Anterior cingulate cortex (tissue), 58 donors: ENCODE data around the gene GASK1A.

Experiments used
- DNase-seq, 58 donors: peaks; one replicate each; lab custom pipeline; 2025; lab: John Stamatoyannopoulos, UW

The GASK1A gene

DNA sequence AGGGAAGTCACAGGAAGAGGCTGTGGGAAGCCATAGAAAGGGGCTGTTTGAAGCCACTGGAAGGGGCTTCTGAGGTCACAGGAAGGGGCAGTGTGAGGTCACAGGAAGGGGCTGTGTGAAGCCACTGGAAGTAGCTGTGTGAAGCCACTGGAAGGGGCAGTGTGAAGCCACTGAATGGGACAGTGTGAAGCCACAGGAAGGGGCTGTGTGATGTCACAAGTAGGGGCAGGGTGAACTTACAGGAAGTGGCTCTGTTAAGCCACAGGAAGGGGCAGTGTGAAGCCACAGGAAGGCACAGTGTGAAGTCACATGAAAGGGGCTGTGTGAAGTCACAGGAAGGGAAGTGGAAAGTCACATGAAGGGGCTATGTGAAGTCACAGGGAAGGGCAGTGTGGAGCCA is 33.1 kb downstream of the GASK1A start:
- DNase-seq, result no peak

DNA sequence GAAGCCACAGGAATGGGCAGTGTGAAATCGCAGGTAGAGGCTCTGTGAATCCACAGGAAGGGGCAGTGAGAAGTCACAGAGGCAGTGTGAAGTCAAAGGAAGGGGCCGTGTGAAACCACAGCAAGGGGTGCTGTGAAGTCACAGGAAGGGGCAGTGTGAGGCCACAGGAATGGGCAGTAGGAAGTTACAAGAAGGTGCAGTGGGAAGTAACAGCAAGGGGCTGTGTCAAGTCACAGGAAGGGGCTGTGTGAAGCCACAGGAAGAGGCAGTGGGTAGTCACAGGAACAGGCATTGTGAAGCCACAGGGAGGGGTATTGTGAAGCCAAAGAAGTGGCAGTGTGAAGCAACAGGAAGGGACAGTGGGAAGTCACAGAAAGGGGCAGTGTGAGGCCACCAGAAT is 34.1 kb downstream of the GASK1A start:
- no peak for DNase-seq

DNA sequence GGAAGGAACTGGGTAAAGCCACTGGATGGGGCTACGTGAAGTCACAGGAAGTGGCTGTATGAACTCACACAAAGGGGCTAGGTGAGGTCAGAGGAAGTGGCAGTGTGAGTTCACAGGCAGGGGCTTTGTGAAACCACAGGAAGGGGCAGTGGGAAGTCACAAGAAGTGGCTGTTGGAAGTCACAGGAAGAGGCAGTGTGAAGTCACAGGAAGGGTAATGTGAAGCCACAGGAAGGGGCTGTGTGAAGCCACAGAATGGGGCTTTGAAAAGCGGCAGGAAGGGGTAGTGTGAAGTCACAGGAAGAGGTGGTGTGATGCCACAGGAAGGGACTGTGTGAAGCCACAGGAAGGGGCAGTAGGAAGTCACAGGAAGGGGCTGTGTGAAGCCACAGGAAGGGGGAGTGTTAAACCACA is 34.6 kb downstream of the GASK1A start:
- no peak for DNase-seq

DNA sequence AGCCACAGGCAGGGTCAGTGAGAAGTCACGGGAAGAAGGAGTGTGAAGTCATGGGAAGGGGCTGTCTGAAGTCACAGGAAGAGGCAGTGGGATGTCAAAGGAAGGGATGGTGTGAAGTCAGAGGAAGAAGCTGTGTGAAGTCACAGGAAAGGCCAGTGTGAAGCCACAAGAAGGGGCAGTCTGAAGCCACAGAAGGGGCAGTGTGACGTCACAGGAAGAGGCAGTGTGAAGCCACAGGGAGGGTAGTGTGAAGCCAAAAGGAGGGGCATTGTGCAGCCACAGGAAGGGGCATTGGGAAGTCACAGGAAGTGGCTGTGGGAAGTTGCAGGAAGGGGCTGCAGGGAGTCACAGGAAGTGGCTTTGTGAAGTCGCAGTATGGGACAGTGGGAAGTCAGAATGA is 35.1 kb downstream of the GASK1A start:
- DNase-seq, result no peak

DNA sequence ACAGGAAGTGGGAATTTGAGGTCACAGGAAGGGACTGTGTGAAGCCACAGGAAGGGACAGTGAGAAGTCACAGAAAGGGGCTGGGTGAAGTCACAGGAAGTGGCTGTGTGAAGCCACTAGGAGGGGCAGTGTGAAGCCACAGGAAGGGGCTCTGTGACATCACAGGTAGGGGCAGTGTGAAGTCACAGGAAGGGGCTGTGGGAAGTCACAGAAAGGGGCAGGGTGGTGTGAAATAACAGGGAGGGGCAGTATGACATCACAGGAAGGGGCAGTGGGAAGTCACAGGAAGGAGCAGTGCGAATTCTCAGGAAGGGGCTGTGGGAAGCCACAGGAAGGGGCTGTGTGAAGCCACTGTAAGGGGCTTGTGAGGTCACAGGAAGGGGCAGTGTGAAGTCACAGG is 35.8 kb downstream of the GASK1A start:
- DNase-seq, result no peak

DNA sequence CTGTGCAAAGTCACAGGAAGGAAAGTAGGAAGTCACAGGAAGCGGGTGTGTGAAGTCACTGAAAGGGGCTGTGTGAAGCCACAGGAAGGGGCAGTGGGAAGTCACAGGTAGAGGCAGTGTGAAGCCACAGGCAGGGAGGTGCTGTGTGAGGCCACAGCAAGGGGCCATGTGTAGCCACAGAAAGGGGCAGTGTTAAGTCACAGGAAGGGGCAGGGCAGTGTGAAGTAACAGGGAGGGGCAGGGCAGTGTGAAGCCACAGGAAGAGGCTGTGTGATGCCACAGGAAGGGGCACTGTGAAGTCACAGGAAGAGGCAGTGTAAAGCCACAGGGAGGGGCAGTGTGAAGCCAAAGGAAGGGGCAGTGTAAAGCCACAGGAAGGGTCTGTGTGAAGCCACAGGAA is 36.5 kb downstream of the GASK1A start:
- DNase-seq, result no peak

DNA sequence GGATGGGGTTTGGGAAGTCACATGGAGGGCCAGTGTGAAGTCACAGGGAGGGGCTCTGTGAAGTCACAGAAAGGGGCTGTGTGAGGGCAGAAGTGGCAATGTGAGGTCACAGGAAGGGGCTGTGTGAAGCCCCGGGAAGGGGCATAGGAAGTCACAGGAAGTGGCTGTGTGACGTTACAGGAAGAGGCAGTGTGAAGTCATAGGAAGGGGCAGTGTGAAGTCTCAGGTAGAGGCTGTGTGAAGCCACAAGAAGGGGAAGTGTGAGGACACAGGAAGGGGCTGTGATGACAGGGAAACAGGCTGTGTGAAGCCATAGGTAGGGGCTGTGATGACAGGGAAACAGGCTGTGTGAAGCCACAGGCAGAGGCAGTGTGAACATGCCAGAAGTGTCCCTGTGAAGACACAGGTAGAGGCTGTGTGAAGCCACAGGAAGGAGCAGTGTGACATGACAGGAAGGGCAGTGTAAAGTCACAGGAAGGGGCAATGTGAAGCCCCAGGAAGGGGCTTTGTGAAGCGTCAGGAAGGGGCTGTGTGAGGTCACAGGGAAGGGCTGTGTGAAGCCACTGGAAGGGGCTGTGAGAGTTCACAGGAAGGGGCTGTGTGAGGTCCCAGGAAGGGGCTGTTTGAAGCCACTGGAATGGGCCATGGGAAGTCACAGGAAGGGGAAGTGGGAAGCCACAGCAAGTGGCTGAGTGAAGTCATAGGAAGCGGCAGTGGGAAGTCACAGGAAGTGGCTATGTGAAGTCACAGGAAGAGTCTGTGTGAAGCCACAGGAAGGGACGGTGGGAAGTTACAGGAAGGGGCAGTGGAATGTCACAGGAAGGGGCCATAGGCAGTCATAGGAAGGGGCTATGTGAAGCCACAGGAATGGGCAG is 37.1 kb downstream of the GASK1A start:
- DNase-seq, result no peak

DNA sequence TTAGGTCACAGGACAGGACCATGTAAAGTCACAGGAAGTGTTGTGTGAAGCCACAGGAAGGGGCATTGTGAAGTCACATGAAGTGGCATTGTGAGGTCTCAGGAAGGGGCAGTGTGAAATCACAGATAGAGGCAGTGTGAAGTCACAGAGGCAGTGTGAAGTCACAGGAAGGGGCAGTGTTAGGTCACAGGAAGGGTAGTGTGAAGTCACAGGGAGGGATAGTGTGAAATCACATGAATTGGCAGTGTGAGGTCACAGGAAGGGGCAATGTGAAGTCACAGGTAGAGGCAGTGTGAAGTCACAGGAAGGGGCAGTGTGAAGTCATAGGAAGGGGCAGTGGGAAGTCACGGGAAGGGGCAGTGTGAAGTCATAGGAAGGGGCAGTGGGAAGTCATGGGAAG is 37.9 kb downstream of the GASK1A start:
- DNase-seq, result no peak

DNA sequence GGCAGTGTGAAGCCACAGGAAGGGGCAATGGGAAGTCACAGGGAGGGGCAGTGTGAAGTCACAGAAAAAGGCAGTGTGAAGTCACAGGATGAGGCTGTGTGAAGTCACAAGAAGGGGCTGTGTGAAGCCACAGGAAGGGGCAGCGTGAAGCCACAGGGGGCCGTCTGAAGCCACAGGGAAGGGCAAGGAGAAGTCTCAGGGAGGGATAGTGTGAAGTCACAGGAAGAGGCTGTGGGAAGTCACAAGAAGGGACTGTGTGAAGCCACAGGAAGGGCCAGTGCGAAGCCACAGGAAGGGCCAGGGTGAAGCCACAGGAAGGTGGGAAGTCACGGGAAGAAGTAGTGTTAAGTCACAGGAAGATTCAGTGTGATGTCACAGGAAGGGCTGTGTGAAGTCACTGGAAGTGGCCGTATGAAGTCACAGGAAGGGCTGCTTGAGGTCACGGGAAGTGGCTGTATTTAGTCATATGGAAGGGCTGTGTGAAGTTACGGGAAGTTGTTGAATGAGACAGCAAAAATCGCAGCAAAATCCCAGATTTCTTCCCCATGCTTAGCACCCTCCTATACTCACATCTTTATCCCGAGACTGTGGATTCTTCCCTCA is 38.6 kb downstream of the GASK1A start:
- DNase-seq, result no peak

DNA sequence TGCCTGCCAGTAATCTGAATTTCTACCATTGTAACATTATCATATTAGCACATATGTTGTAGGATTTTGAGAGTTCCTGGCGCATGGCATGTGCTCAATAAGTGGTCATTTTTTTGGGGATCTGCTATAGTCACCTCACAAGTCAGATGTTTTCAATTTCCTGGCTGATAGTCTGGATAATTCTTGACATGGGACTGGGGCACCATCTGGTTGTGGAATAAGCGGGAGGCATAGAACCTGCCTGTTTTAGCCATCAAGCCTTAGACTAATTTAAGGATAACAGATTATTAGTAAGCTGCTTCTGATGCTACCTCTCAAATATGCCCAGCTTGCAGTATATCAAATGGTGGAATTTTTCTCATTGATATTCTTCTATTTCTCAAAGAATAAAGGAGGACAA is 39.1 kb downstream of the GASK1A start:
- DNase-seq, result no peak

DNA sequence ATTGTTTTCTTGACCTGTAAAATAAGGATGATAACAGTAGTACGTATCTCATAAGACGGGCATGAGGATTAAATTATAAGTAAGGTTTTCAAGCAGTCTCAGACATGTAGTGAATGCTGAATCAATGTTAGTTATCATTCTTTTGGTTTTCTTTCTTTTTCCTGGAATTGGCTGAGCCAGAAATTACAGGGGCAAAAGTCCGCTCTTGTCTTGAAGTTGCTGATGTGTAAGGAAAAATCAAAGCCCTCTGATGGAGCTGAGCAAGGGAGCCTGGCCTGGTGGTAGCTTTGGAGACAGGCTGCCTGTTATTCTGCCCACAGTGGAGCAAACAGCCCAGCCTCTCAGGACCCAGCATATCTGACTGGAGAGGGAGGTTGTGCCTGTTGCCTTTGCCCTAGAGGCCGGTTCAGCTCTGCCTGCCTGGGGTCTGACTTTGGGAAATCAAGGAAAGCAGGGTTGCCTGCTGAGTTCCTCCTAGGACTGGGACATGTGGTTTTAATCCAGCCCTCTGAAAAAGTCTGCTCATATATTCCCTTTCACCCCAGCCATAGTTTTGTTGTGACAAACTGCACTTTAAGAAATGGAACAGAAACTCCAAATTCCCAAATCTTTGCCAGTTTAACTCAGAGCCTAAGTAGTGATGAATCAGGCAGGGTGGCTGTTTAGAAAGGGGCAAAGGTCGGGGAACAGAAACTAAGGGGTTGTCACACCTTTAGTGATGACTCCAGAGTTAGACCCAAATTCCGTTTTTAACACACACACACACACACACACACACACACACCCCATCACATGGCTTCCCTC is 40.1 kb downstream of the GASK1A start:
- no peak for DNase-seq

DNA sequence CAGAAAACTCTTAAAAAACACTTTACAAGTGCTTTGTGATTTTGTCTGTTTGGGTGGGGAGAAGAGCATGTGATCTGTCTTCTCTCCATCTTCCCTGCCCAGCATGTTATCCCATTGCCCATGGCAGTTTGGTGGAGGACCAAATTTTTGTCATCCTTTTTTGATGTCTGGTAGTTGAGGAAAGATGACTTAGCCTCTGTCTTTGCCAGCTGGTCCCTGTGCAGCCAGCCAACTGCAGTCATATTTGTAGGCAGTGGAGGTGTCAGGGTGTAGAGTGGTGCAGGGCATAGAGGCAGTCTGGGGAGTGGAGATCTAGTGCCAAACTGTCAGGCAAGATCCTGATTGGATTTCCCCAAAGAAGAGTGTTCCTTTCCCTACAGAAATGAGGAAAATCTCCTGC is 40.7 kb downstream of the GASK1A start:
- DNase-seq, result peak in 1 of 58 donors; percentile 11

DNA sequence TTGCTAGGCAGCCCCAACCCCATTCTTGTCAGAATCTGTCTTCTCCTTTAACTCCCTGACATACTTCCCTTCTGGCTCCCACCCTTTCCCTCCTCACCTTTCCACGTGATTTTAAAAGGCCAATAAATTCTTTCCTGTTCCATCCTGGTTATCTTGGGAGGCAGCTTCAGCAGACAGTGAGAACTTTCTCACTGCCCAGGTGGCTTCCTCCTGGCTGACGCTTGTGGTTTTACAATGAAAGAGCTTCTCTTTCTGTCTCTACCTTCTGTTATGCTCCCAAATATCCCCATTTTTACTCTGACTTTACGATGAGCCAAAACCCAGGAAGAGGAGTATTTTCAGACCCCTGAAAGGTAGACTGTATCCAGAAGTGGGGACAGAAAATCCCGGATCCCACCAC is 42.1 kb downstream of the GASK1A start:
- no peak for DNase-seq

DNA sequence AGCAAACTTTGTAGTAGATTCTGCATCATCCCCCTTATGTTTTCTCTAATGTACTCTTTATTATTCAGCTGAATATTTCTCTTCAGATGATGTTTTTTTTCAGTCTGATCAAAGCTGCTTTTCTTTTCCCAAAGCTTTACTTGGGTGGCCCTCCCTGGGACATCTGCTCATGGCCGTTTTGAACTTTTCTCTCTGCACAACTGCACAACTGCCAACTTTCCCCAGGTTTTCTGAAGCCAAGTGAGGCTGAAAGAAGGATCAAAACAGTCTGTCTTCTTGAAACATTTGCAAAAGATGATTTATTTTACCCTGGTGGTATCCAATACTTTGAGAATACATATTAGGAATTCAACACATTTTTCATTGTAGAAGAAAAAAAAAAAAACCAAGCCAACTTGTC is 43.0 kb downstream of the GASK1A start:
- DNase-seq, result peak in 1 of 58 donors; percentile 4

DNA sequence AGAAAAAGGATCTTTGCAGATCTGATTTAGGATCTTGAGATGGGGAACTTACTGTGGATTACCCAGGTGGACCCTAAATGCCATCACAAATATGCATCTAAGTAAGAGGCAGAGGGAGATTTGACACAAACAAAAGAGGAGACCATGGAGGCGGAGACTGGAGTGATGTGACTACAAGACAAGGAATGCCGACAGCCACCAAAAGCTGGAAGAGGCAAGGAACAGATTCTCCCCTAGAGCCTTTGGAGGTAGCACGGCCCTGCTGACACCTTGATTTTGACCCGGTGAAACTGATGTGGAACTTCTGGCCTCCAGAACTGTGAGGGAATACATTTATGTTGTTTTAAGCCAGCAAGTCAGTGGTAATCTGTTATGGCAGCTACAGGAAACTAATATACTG is 44.0 kb downstream of the GASK1A start:
- DNase-seq, result no peak

DNA sequence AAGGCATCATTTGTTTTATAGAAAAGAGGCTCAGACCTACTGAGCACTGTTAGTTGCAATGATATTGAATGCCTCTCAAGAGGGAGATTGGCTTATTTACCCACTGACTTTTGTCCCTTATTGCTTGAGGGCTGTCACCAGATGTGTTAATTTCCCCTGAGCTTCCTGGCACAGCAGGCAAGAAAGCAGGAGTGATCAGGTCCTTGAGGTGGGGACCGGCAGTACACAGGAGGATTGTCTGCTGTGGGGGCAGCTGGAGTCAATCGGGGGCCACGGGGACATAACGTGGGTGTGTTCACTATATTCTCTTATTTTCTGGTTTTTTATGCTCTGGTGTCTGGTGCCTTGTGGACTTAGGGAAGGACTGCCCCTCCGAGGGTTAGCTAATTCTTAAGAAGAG is 44.6 kb downstream of the GASK1A start:
- DNase-seq, result no peak

DNA sequence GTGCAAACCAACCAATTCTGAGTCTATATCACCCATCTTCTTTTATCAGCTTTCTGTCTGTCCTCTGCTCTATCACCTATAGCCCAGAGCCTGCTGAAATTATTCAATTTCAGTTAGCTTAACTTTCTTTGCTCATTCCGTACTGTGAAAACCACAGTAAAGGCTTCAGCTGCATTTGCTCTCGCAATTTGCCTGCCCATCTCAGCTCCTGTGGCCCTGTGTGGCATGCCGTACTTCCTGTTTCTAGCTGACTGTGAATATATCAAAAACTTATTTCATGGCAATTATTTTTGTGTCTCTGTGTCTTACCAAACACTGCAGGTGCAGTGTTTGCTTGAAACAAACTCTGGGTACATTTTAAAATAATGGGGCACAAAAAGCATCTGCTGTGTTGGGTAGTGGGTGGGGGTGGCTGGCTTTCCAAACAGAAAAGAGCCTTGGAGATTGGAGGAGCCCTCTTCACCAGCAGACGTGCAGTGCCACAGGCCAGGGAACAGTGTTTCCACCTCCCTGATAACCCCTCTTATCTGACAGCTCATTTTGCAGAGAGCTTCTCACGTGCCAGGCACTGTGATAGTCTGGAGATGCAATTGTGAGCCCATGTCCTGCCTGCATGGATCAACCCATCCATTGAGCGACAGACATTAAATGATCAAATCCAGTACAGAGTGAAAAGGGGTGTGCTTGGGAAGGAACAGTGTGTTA is 45.2 kb downstream of the GASK1A start:
- no peak for DNase-seq

DNA sequence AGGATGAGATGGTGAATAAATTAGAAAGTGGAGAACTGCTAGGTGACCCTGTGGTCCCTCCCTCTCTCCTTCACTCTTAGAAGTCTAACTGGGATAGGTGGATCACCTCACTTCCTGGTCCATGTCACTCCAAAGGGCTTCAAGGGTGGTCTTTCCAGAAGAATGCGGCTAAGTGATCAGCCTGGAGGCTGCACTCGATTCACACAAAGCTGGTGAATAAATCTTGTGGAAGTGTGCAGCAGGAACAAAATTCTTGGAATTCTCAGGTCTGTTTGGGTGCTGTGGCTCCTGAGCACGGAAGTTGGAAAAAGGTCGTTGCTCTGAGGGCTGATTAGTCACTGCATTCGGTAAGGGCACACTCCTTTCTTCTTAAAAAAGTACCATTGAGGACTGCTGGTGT is 46.3 kb downstream of the GASK1A start:
- DNase-seq, result no peak

DNA sequence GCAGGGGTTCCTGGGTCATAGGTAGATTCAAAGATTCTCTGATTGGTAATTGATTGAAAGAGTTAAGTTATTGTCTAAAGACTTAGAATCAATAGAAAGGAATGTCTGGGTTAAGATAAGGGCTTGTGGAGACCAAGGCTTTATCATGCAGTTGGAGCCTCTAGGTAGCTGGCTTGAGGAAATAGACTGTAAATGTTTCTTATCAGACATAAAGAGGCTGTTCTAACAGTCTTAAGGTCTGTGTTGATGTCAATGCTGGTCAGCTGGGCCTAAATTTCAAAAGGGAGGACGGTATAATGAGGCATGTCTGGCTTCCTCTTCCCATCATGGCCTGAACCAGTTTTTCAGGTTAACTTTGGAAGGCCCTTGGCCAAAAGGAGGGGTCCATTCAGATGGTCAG is 48.9 kb downstream of the GASK1A start:
- DNase-seq, result no peak

DNA sequence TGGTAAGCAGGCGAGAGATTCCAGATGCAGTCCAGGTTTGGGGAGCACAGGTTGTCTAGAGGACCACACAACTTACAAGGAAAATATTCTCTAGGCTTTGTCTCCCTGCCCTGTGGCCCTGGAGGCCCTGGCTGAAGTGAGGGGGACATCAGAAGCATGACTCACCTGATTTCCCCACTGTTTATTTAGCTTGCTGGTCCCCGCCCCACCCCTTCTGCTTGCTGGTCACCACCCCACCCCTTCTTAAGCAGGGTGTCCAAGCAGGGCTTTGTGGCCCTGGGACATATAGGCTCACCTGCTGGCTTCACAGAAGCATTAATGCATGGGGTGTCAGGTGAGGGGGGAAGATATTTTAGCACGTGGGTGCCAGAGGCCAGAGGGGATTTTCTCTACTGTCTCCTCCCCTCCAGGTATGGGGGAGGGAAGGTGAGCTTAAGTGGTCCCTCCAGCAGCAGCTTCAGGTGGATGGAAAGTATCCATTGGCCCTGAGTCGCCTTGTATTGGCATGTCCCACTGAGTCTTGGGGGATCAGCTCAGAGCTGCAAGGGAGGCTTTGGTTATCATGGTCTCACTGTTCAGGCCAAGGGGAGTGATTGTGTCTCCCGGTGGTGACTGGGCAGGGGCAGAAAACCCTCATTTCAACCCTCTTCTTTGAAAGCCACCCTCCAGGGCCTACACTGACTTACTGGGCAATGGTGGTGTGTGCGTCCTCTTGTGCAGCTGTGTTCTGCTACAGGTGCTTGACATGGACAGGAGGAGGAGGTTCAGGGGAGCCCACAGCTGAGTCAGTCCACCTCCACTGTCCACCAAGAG is 49.8 kb downstream of the GASK1A start:
- DNase-seq, result no peak
